ENCODE data around the gene BCL11B.

GRCh38 chr14:99276482-99276881, 4.5 kb upstream of the BCL11B start:
- no peak for TF ChIP-seq POLR2A (IDR thresholded peaks at IDR 0.05; ENCODE audit: low read length)
- TF ChIP-seq GATA1 (IDR thresholded peaks at IDR 0.05; ENCODE audit: low read depth, low read length): no peak

All from erythroblast (primary cell).